Body of pancreas (tissue), 4 donors: Measurements from ENCODE around the gene TBC1D12. TPM values are rescaled to one million over a fixed set of nuclear protein-coding genes. Genes with fewer than 3 reads are reported as not detected.
"Not testable (repeated sequence)": the region's sequence is repeated elsewhere in the genome, so short reads cannot be mapped to it uniquely, and the experiment has no call there.

Experiments
- ATAC-seq: fragments of 150-250 bp; one replicate; pipeline ENCODE4 v1.9.1; 2016
- DNase-seq, 4 donors: peaks; one replicate each; pipeline ENCODE4 v3.0.0-alpha.2; 2019
- H3K27ac ChIP-seq, 4 donors: fragments of 200-600 bp; sonication (generic); 1 replicate in 3 of 4; 2 replicates in 1 of 4; pipeline versions ENCODE4 v1.5.1 to v1.6.1; 2016 to 2019; ENCODE audit warnings: mild to moderate bottlenecking in 1 of 4, mixed read lengths in 1 of 4, moderate library complexity in 1 of 4
- H3K27me3 ChIP-seq, 2 donors: fragments of 200-600 bp; sonication (generic); one replicate each; pipeline ENCODE4 v1.6.0; 2016; ENCODE audit warnings: mild to moderate bottlenecking in 1 of 2
- H3K36me3 ChIP-seq, 2 donors: fragments of 200-600 bp; sonication (generic); replicated peaks in 1 of 2; 2 replicates each; pipeline ENCODE4 v1.5.1; 2016; ENCODE audit warnings: low read depth in 2 of 2; ENCODE audit not compliant: insufficient read depth in 1 of 2
- H3K4me1 ChIP-seq: fragments of 200-600 bp; sonication (generic); one replicate; pipeline ENCODE4 v1.6.0; 2016
- H3K4me3 ChIP-seq, 2 donors: fragments of 200-600 bp; sonication (generic); 1 replicate in 1 of 2; 2 replicates in 1 of 2; pipeline ENCODE4 v1.5.1; 2016 to 2019
- H3K9me3 ChIP-seq, 3 donors: fragments of 200-600 bp; sonication (generic); 1 replicate in 2 of 3; 2 replicates in 1 of 3; pipeline ENCODE4 v1.5.1; 2016
- CTCF ChIP-seq, 7 experiments: fragments of 450-650 bp in 4 of 7; fragments of 200-600 bp in 3 of 7; sonication (generic) in 3 of 7; IDR thresholded peaks; one replicate each; pipeline ENCODE4 v1.5.1; 2016 to 2019; ENCODE audit warnings: antibody characterized with exemption in 7 of 7
- POLR2A ChIP-seq, 3 donors: fragments of 450-650 bp; IDR thresholded peaks; one replicate each; pipeline ENCODE4 v1.6.1; 2016; ENCODE audit warnings: antibody characterized with exemption in 3 of 3, mild to moderate bottlenecking in 2 of 3
- WGBS, 2 donors: methylation state at CpG; one replicate each; pipeline ENCODE4 v1.1.5; 2017; 5-methylcytosine and 5-hydroxymethylcytosine counted together
- intact Hi-C: fragments of 100-400 bp; cut with DNase I; formaldehyde crosslinking; loops from one replicate; pipeline ENCODE4 v1.15.1; 2023
- total RNA-seq, 2 donors: library from RNA; depleted of rRNA; stranded (reverse); fragments of >200 nt; gene quantifications; one replicate each; pipeline ENCODE4 v1.1.0, GENCODE V29; 2016

TBC1D12 gene
- total RNA-seq, 2 donors from 2014 or later = 11.9 to 17.5 TPM

DNA sequence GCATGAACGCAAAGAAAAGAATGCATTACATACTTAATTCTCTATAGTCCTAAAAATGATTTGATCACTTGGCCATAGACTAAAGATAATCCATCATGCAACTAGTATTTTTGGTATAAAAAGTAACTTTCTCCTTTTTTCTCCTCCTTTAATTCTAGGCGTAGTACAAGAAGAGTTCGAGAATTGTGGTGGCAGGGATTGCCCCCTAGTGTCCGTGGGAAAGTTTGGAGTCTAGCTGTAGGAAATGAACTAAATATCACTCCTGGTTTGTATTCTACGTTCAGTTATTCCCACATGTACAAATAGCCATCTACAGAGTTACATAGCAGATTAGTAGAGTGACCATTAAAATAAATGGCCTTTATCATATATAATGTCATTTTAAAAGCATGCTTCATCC lies 97.7 kb downstream of the TBC1D12 start:
- Histone ChIP-seq H3K27me3 (no peaks in the 10 kb centered on the region), H3K36me3 (no peaks in the 10 kb centered on the region), H3K27ac (no peak overlapping the region), H3K9me3 (no peaks in the 10 kb centered on the region), H3K4me3 (no peak overlapping the region), H3K4me1 (peaks cover 4% of the 10 kb centered on the region)
- 81 to 89% methylated on average over 5 of the region's 5 CpGs for WGBS, 2 donors
- TF ChIP-seq CTCF (IDR thresholded peaks at IDR 0.05) (no peak), POLR2A (IDR thresholded peaks at IDR 0.05) (no peak)
- ATAC-seq = no peak
- no peak for DNase-seq
- intact Hi-C loops = no loop called here

DNA sequence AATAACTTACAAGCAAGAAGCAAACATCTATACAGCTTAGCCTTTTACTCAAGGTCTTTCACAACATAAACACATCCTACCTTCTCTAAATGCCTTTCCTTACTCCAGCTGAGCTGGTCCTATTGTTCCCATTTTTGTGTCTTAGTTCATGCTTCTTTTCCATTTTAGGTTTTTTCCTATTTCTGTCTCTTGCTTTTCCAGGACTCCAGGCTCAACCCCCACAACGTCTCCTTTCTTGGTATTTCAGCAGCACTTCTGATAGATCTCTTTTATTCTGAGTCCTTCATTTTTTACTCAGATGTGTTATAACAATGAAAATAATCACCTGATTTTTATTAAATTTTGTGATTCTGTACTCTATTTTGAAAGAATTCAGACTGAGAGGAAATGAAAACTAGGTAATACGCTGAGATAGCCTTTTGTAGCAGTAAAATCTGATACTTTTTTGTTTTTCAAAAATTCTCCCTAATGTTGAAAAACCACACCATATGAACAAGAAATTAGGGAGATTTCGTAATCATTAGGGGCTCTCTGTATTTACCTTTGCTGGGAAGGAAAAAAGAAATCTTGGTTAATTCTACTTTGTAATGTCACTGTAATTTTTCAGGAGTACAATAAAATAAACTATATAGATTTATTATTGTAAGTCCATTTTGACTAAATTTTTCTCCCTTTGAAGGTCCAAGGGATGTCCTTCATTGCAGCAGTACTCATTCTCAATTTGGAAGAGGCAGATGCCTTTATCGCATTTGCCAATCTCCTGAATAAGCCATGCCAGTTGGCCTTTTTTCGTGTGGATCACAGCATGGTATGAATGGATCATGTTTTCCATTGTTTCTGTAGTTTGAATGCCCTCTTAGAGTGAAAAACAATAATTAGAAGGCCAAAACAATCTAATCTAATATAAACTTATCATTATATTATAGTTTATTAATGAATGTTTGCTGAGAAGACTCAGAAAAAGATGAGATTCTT lies 119.2 kb downstream of the TBC1D12 start:
- peaks cover 0 to 3% of the 10 kb centered on the region in 2 donors for H3K36me3 ChIP-seq
- H3K4me3 ChIP-seq = no peak overlapping the region
- intact Hi-C loops = no loop called here
- 83 to 94% methylated on average over 5 of the region's 5 CpGs for WGBS, 2 donors
- no peak overlapping the region for H3K27ac ChIP-seq
- H3K9me3 ChIP-seq = no peaks in the 10 kb centered on the region
- no peak for ATAC-seq
- TF ChIP-seq CTCF (IDR thresholded peaks at IDR 0.05) (no peak), POLR2A (IDR thresholded peaks at IDR 0.05) (no peak)
- H3K4me1 ChIP-seq = no peaks in the 10 kb centered on the region
- DNase-seq = no peak
- H3K27me3 ChIP-seq = no peaks in the 10 kb centered on the region

- H3K9me3 ChIP-seq = no peaks in the 10 kb centered on the region
- intact Hi-C loops = no loop called here
- peaks cover 0 to 5% of the 10 kb centered on the region in 2 donors for H3K36me3 ChIP-seq
- H3K4me1 ChIP-seq = no peaks in the 10 kb centered on the region
- H3K27ac ChIP-seq = no peak overlapping the region
- no peak for ATAC-seq
- TF ChIP-seq POLR2A (IDR thresholded peaks at IDR 0.05) (no peak), CTCF (IDR thresholded peaks at IDR 0.05) (no peak)
- H3K4me3 ChIP-seq = no peak overlapping the region
- DNase-seq = no peak
- H3K27me3 ChIP-seq = no peaks in the 10 kb centered on the region
- WGBS, 2 donors = 93 to 97% methylated on average over 7 of the region's 7 CpGs
These were observed 121.8 kb downstream of the TBC1D12 start for GRCh38 chr10:94524146-94524545.

GRCh38 chr10:94524711-94525110 lies 122.4 kb downstream of the TBC1D12 start:
- Histone ChIP-seq H3K36me3 (peaks cover 0 to 5% of the 10 kb centered on the region in 2 donors), H3K27me3 (no peaks in the 10 kb centered on the region), H3K4me3 (no peak overlapping the region), H3K9me3 (no peaks in the 10 kb centered on the region), H3K27ac (no peak overlapping the region), H3K4me1 (no peaks in the 10 kb centered on the region)
- intact Hi-C loops = no loop called here
- no peak for ATAC-seq
- no peak for DNase-seq
- WGBS, 2 donors = 96 to 98% methylated on average over 5 of the region's 5 CpGs
- TF ChIP-seq CTCF (IDR thresholded peaks at IDR 0.05) = no peak
- TF ChIP-seq POLR2A (IDR thresholded peaks at IDR 0.05) = no peak

DNA sequence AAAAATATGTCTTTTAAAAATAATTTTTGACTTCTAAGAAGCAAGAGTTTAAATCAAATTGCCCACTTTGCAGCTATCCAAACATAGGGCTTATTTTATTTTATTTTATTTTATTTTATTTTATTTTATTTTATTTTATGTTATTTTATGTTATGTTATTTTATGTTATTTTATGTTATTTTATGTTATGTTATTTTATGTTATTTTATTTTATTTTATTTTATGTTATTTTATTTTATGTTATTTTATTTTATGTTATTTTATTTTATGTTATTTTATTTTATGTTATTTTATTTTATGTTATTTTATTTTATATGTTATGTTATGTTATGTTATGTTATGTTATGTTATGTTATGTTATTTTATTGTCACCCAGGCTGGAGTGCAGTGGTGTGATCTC lies 129.2 kb downstream of the TBC1D12 start:
- H3K27ac ChIP-seq, H3K4me1 ChIP-seq, ATAC-seq, H3K27me3 ChIP-seq, H3K36me3 ChIP-seq, H3K4me3 ChIP-seq, DNase-seq, H3K9me3 ChIP-seq, intact Hi-C loops: not testable (repeated sequence)
